HG02642 (cell line): Measurements from ENCODE around the gene ZG16B.

ENCODE experiments used
- ATAC-seq: cut with Tn5 transposase; IDR thresholded peaks from one replicate; pipeline ENCODE4 v1.9.1; 2021; ENCODE audit warnings: mild to moderate bottlenecking; ENCODE audit not compliant: unreplicated experiment, poor library complexity

ZG16B gene

DNA sequence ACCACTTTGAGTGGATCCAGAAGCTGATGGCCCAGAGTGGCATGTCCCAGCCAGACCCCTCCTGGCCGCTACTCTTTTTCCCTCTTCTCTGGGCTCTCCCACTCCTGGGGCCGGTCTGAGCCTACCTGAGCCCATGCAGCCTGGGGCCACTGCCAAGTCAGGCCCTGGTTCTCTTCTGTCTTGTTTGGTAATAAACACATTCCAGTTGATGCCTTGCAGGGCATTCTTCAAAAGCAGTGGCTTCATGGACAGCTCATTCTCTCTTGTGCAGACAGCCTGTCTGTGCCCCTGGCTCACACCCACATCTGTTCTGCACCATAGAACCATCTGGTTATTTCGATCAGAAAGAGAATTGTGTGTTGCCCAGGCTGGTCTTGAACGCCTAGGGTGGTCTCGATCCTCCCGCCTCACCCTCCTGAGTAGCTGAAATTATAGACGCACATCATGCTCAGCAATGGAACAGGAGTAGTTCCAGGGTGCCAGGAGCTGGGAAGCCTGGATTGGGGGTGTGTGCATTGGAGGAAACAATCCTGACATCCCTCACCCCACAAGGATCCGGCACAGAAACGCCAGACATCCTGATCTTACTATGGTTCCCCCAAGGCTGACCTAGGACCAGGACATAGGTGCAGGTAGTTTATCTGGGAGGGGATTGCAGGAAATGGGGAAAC is 8.5 kb upstream of the ZG16B start:
- ATAC-seq: no peak

DNA sequence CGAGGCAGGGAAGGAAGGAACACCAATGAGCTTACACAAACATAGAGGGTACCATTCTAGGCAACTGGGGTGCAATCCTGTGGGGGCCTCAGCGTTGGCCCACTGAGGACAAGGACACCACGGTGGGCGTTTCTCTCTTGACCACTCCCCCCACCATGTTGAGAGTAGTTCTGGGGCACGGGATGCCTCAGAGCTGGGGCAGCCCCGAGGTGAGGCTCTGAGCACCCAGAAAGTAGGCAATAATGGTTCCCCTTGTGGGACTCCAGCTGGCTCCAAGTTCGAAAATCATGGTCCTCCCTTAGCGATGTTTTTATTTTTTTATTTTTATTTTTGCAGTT is 8.0 kb upstream of the ZG16B start:
- no peak for ATAC-seq

DNA sequence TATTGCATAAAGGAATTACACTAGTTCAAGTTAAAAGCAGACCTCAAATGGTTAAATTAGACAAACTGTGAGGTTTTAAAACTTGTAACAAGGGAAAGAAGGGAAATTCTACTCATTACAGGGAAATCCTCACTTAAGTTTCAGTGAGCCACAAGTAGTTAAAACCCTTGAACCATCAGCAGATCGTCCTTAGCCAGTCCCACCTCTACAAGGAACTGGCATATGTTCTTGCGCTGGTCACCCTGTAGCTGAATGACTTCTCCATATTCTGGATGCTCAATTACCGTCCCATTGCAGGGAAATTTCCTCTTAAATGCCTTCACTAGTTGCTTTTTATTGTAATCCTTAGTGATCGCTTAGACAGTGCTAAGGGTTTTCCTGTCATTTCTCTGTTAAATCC is 7.6 kb upstream of the ZG16B start:
- ATAC-seq: no peak

DNA sequence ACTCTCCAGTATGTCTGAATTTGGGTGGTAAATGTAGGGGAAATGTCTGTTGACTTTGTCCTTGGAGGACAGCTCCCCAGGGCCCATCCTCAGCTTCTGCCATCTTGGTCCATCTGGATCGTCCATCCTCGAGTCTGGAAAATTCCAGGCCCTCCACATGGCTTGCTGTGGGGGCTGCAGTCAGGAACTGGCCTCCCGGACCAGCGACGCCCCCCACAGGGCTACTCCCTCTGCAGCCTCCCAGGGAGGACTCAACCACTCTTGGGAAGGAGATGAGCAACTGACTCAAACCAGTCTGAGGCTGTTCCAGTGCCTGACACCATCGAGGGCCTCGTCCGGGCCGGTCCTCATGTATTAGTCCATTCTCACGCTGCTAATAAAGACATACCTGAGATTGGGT is 5.5 kb upstream of the ZG16B start:
- ATAC-seq: no peak

DNA sequence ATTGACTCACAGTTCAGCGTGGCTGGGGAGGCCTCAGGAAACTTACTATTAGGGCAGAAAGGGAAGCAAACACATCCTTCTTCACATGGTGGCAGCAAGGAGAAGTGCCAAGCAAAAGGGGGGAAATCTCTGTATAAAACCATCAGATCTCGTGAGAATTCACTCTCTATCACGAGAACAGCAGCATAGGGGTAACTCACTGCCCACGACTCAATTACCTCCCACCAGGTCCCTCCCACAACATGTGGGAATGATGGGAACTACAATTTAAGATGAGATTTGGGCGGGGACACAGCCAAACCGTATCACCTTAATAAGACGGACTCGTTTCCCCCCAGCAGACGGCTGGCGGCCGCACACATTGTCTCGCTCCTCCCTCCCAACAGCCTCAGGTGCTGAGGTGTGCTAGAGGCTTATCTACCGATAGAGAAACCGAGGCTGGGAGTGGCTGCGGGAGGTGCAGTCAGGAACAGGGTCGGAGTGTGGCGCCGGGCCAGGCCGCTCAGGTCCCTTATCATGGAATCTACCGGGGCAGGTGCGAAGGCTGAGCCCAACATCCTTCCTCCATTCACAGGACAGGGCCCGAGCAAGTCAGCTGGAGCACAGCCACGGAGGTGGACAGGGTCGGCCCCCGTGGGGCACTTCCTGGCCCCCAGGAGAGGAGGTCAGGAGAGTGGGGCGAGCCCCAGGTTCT is 4.9 kb upstream of the ZG16B start:
- no peak for ATAC-seq

DNA sequence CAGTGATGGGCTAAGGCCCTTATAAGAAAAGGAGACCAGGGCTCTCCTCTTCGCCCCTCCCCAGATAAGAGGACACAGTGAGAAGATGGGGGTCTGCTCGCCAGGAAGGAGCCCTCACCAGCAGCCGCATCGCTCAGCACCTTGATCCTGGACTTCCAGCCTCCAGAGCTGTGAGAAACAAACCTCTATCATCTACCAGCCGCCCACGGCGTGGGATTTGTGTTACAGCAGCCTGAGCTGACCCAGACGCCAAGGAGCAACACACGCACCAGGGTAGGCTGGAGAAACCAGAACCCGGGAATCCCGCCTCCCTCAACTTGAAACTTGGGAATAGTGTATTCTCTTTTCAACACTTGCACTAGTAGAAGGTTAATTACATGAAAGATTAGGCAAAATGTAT is 4.2 kb upstream of the ZG16B start:
- no peak for ATAC-seq

DNA sequence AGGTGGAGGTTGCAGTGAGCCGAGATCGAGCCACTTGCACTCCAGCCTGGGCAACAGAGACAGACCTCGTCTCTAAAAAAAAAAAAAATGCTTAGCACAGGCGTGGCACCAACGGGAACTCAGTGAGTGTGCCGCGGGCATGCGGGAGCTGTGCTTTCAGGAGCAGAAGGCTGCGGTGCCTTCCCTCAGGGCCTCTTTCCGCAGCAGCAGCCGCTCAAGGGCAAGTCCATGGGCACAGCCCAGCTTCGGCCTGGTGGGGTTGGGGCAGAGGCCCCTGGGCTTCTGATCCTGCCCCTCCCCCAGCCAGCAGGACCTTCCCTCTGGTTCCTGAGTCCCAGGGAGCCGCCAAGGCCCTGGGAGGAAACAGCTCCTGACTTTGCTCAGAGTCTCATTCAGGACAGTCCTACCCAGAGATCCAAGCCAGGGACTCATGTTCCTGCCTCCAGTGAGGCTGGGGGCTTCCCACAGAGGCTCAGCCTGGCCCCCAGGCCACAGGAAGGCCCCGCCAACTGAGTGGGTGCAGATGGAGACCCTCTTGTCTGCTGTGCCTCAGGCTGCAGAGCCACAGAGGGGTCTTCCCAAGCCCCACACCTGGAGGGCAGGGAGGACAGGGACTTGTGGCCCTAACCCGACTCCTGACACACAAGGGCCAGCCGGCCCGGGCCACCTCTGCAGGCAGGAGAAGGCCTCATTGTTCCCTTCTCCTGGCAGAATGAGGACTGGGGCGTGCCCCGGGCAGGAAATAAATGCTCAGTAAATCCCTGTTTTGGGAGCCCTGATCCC is 3.3 kb upstream of the ZG16B start:
- no peak for ATAC-seq

DNA sequence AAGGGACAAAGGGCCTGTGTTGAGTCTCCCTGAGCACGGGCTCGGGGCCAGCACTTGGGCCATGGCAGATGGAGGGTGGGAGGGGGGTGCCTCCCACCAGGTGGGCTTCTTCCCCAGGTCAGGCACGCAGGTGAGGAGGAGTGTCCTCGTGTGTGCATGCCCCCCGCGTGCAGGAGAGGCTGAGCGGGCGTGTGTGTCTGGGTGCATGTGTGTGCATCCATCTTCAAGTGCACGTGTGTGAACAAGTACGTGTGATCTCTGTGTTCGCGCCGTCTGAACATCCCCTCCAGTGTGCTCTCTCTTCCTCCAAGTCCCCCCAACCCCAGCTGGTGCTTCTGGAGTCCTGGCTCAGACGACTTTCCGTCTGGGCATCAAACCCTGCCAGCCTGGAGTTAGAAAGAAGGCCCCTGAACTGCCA is 2.7 kb upstream of the ZG16B start:
- no peak for ATAC-seq

DNA sequence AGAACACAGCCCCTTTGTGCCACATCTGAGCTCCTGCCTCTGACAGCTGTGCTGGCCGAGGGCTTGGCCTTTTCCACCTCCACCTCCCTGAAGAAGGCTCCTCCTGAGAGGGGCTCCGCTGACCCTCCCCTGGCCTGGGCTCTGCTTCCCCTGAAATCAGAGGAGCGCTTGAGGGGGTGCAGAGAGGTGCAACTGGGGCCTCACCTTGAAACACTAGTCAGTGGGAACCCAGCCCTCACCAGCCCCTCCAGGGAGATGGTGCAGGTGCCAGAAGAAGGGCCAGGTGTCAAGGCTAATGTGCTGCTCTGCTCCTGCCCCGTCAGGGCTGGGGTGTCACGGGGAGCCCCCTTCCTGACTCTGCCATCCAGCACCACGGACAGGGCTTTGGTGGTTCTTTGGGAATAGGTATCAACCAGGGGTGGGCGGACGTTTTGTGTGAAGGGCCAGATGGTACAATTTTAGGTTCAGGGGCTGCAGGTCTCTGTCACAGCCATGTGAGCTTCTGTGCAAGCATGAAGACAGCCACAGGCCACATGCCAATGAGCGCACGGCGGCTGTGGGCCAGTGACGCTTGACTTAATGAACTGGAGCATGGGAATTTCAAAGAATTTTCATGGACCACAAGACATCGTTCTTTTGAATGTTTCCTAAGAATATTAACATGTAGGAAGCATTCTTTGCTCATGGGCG is 2.1 kb upstream of the ZG16B start:
- no peak for ATAC-seq

DNA sequence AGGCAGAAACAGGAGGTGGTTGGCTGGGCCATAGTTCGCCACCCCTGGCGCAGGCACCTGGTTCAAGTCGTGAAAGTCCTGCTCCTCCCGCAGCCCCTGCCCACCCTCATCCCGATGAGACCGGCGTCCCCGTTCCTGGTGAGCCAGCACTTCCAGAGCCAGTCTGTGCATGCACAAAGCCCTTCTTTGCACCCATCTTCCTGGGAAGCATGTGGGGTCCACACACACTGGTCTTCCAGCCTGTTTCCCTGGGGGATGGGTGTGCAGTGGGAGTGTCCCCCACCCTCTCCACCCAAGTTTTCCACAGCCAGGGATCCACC is 1.6 kb upstream of the ZG16B start:
- no peak for ATAC-seq

DNA sequence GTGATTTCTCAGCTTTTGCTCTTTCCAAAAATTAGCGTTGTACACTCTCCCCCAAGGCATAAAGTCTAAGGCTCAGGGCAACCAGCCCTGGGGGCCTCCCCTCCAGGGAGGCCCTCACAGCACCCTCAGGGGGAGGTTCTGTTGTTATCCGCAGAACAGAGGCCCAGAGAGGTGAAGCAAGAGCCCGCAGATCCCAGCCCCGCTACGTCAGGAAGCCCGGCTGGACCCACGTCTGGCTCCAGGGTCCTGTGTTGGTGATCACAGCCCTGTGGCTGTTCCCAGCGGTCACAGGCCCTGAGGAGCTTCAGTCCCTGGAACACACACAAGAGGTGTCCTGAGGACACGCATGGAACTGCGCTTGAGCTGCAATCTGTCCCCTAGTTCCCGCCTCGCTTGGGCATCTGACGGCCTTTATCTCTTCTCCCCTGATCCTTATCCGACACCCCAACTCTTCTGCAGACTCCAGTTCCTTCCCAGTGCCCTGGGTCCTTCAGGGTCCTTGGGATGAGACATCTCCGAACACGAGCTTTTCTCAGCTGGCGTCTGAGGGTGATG is 1.1 kb upstream of the ZG16B start:
- ATAC-seq: no peak

DNA sequence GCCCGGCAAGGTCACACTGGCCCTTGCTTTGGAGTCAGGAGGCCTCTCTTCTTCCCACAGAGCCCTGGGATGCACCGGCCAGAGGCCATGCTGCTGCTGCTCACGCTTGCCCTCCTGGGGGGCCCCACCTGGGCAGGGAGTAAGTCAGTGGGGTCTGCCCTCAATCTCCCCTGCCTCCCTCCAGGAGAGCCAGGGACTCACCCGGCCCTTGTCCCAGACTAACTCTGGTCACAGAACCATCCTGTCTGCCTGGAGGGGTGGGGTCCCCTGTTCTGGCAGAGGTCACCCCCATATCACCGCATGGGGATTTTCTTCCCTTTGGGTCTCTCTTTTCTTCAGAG is 222 bp downstream of the ZG16B start:
- no peak for ATAC-seq

DNA sequence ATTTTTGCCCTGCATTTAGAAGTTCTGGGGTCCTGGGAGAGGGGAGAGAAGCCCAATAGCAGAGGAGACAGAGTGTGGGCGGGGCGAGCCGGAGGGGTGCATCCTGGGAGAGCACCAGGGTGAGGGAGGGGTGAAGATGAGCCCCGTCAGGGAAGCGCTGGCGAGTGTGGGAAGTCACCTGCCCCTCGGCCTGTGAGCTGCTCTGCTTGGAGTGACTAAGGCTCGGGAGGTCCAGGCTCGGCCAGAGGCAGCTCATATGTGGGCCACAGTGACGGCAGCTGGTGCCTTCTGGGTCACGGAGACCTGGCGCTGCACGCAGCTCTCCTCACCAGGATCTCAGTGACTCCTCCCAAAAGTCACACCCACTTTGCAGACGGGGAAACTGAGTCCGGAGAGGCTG is 1.1 kb downstream of the ZG16B start:
- no peak for ATAC-seq

DNA sequence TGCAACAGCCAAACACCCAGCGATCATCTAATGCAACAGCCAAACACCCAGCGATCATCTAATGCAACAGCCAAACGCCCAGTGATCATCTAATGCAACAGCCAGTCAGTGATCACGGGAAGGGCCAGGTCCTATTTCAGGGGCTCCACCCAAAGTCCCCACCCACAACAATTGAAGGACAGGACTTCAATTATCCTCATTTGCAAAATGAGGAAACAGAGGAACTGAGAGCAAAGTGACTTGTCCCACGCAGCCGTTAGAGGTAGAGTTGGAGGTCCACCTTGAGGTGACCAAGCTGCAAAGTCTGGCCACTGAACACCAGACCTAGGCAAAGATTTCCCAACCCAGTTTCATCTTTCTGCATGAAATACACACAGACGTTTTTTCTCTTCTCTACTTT is 3.7 kb downstream of the ZG16B start:
- no peak for ATAC-seq

DNA sequence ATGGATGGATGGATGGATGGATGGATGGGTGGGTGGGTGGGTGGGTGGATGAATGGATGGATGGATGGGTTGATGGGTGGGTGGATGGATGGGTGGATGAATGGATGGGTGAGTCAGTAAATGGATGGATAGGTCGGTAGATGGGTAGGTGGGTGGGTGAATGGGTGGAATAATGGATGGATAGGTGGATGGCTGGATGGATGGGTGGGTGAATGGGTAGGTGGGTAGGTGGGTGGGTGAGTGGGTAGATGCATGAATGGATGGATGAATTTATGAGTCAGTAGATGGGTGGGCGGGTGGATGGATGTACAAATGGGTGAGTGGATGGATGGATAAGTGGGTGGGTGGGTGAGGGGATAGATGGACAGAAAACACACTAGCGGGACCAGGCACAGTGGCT is 4.9 kb downstream of the ZG16B start:
- ATAC-seq: no peak

DNA sequence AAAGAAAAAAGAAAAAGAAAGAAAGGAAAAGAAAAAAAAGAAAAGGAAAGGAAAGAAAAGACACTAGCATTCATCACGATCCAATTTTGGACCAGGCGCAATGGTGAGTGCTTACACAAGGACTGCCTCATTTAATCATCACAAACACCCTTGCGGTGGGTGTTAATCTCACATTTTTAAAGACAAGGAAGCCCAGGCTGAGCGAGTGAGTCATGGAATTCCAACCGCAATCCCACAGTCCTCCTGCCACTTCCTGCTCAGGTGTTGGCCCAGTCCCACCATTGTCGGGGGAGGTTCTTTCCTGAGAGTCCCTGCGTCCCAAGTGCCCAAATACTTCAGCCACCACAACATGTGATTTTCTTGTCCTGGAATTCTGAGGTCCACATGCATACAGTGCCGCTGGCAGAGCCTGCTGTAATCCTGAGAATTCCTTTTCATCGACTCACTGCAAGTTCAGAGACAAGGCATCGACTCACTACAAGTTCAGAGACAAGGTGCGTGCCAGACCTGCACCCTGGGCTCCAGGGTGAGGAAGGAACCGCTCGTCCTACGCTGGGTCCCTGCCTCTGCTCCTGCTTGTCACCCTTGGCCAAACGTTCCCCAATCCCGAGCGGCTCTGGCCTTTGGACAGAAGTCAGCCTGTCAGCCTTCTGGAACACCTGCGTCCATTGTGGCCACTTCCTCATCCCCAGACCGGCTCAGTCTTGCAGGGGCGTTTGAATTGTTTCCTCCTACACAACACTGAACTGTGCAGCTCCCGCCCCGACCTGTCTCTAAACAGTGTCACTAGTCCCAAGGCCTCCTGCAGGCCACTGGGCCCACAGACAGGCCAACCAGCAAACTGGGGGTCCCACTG is 5.8 kb downstream of the ZG16B start:
- no peak for ATAC-seq

DNA sequence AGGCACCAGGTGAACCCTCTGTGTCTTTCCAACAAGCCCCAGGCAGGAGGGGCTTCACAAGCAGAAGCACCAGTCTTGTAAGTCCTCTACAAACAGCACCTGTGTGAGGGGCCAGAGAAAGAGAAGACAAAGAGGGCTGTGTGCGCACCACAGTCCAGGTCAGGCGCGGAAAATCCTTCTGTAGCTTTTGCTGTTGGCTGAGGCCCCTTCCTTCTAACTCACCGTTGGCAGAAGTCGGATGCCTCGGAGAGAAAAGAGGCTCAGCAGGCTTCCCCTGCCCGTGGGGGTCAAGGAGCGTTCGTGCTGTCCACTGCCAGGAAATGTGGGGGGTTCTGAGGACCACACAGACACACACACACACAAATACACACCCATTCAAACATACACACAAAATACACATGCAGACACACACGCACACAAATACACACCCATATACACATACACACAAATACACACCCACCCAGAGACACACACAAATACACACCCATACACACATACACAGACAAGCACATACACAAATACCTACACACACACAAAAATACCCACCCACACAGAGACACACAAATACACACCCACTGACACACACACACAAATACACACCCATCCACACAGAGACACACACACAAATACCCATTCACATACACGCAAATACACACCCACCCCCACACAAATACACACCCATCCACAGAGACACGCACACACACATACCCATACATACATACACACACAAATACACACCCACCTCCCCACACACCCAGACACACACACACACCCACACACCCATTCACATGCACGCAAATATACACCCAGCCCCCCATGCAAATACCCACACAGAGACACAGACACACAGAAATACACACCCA is 6.8 kb downstream of the ZG16B start:
- no peak for ATAC-seq

DNA sequence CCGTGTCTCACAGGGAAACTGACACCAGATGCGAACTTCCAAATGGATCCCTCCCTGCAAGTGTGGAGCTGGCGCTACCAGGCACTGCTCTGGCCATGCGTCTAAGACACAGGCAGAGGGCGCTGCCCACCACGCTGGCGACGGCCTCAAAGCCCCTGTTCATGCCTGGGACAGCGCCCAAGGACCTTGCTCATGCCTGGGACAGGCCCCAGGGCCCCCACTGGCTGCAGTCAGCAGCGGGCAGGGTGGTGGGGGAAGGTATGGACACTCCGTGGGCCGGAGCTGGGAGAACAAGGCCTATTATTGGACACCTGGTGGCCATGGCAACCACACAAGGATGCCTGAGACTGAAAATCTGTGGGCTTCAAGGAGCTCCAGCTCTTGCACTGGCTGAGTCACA is 8.8 kb downstream of the ZG16B start:
- no peak for ATAC-seq
